Right lobe of liver (tissue), 6 donors: ENCODE measurements around the gene SRRM4. TPM values are rescaled to one million over a fixed set of nuclear protein-coding genes. Genes with fewer than 3 reads are reported as not detected.

ENCODE experiments used
- ATAC-seq, 4 donors: fragments of 200-7000 bp; cut with Tn5 transposase; one replicate each; pipeline ENCODE4 v1.9.1; 2020; ENCODE audit warnings: mild to moderate bottlenecking in 4 of 4, moderate library complexity in 4 of 4
- DNase-seq, 3 donors: peaks; one replicate each; pipeline ENCODE4 v3.0.0-alpha.2; 2020
- H3K27ac ChIP-seq, 3 donors: fragments of 200-600 bp; one replicate each; pipeline ENCODE4 v1.8.0; 2022
- H3K27me3 ChIP-seq, 2 donors: fragments of 200-600 bp; one replicate each; pipeline ENCODE4 v1.8.0; 2022
- H3K36me3 ChIP-seq, 4 donors: fragments of 200-600 bp; sonication (generic) in 1 of 4; one replicate each; pipeline versions ENCODE4 v1.5.1 to v1.8.0; 2017 to 2022; ENCODE audit warnings: control low read depth in 1 of 4
- H3K4me1 ChIP-seq, 4 donors: fragments of 200-600 bp; sonication (generic) in 1 of 4; one replicate each; pipeline versions ENCODE4 v1.5.1 to v1.8.0; 2017 to 2022; ENCODE audit warnings: control low read depth in 1 of 4
- H3K4me3 ChIP-seq, 3 donors: fragments of 200-600 bp; one replicate each; pipeline ENCODE4 v1.8.0; 2022
- H3K9me3 ChIP-seq, 4 donors: fragments of 200-600 bp; sonication (generic) in 1 of 4; one replicate each; pipeline versions ENCODE4 v1.5.1 to v1.8.0; 2017 to 2022; ENCODE audit warnings: control low read depth in 1 of 4
- CTCF ChIP-seq, 4 donors: fragments of 200-600 bp in 3 of 4; fragments of 450-650 bp in 1 of 4; IDR thresholded peaks; one replicate each; pipeline versions ENCODE4 v1.5.1 to v1.8.0; 2016 to 2022; ENCODE audit warnings: antibody characterized with exemption in 4 of 4, mild to moderate bottlenecking in 2 of 4
- POLR2A ChIP-seq: fragments of 450-650 bp; IDR thresholded peaks from one replicate; pipeline ENCODE4 v1.6.1; 2017; ENCODE audit warnings: antibody characterized with exemption, mild to moderate bottlenecking
- WGBS: methylation state at CpG from one replicate; pipeline ENCODE4 v1.1.6; 2018; ENCODE audit warnings: low coverage, low lambda C conversion rate; ENCODE audit not compliant: insufficient coverage; ENCODE audit errors: missing lambda C conversion rate; 5-methylcytosine and 5-hydroxymethylcytosine counted together
- intact Hi-C, 2 donors: fragments of 100-400 bp; cut with DNase I; formaldehyde crosslinking; loops; one replicate each; pipeline versions ENCODE4 v1.11.2 to v1.14.1; 2022
- total RNA-seq, 6 experiments: library from RNA; depleted of rRNA in 2 of 6; stranded (reverse); fragments of >200 nt in 2 of 6; fragmentation: NEBNext Ultra II Directional in 3 of 6; extraction: Animal tissue kit (Norgen Biotek cat#: 25700) in 3 of 6; gene quantifications; one replicate each; pipeline versions ENCODE4 v1.1.0 to v1.2.4, GENCODE V29; 2016 to 2023
- donor health status: DM: no; HTN: yes; CAD: no.
- donor health status: DM: no; HTN: no; CAD: no.
- donor health status: DM: no; HTN: no; CAD: no.
- donor health status: DM: no; HTN: yes; CAD: no.
- donor health status: DM: no; HTN: yes; CAD: no.

Gene SRRM4
- total RNA-seq, 6 experiments from 2014 or later: not detected

- H3K4me1 ChIP-seq: no peaks in the 10 kb centered on the region
These were observed 170.2 kb downstream of the SRRM4 start for GRCh38 chr12:119151445-119152026.

GRCh38 chr12:119153477-119154434 is 172.4 kb downstream of the SRRM4 start:
- 19% methylated on average over 29 of the region's 49 CpGs for WGBS
- H3K27ac ChIP-seq: no peak overlapping the region
- ATAC-seq (peak; percentile 58 to 74 (median 65)), DNase-seq (peak in 2 of 3 donors; percentile 47 to 54)
- H3K4me1 ChIP-seq: no peaks in the 10 kb centered on the region
- no peaks in the 10 kb centered on the region for H3K36me3 ChIP-seq
- no peak overlapping the region for H3K4me3 ChIP-seq
- no peaks in the 10 kb centered on the region for H3K9me3 ChIP-seq
- TF ChIP-seq CTCF (IDR thresholded peaks at IDR 0.05) (no peak), POLR2A (no peak)
- intact Hi-C loops: no loop called here
- no peaks in the 10 kb centered on the region for H3K27me3 ChIP-seq

More at GRCh38 chr12:119151445-119152026, 170.2 kb downstream of the SRRM4 start:
- Histone ChIP-seq H3K36me3 (no peaks in the 10 kb centered on the region), H3K9me3 (no peaks in the 10 kb centered on the region), H3K27me3 (no peaks in the 10 kb centered on the region), H3K27ac (no peak overlapping the region), H3K4me3 (no peak overlapping the region)
- intact Hi-C loops: no loop called here
- TF ChIP-seq POLR2A: no peak
- no peak for TF ChIP-seq CTCF (IDR thresholded peaks at IDR 0.05)
- no peak for DNase-seq
- ATAC-seq: no peak
- WGBS: 80% methylated on average over 1 of the region's 1 CpG

- DNase-seq (no peak), ATAC-seq (no peak)
- Histone ChIP-seq H3K4me3 (no peak overlapping the region), H3K27ac (no peak overlapping the region), H3K4me1 (no peaks in the 10 kb centered on the region), H3K9me3 (no peaks in the 10 kb centered on the region), H3K27me3 (no peaks in the 10 kb centered on the region), H3K36me3 (no peaks in the 10 kb centered on the region)
- WGBS: 54% methylated on average over 5 of the region's 11 CpGs
- TF ChIP-seq POLR2A: no peak
- TF ChIP-seq CTCF (IDR thresholded peaks at IDR 0.05): no peak
- intact Hi-C loops: no loop called here
These were observed 173.1 kb downstream of the SRRM4 start for GRCh38 chr12:119154435-119154818.

- Histone ChIP-seq H3K27me3 (no peaks in the 10 kb centered on the region), H3K4me3 (no peak overlapping the region), H3K9me3 (no peaks in the 10 kb centered on the region), H3K4me1 (no peaks in the 10 kb centered on the region), H3K36me3 (no peaks in the 10 kb centered on the region), H3K27ac (no peak overlapping the region)
- WGBS: 46% methylated on average over 12 of the region's 35 CpGs
- ATAC-seq: no peak
- DNase-seq: no peak
- TF ChIP-seq CTCF (IDR thresholded peaks at IDR 0.05): no peak
- TF ChIP-seq POLR2A: no peak
- intact Hi-C loops: no loop called here
These were observed 175.2 kb downstream of the SRRM4 start for GRCh38 chr12:119156401-119157044.
